ENCODE data around the gene OR9Q2. TPM values are rescaled to one million over a fixed set of nuclear protein-coding genes. Genes with fewer than 3 reads are reported as not detected.

OR9Q2 gene
- total and polyA plus RNA-seq, 2 of the 13 experiments (the other 11 are each of a cell fraction or from before 2014, with no cell fraction given): not detected

DNA sequence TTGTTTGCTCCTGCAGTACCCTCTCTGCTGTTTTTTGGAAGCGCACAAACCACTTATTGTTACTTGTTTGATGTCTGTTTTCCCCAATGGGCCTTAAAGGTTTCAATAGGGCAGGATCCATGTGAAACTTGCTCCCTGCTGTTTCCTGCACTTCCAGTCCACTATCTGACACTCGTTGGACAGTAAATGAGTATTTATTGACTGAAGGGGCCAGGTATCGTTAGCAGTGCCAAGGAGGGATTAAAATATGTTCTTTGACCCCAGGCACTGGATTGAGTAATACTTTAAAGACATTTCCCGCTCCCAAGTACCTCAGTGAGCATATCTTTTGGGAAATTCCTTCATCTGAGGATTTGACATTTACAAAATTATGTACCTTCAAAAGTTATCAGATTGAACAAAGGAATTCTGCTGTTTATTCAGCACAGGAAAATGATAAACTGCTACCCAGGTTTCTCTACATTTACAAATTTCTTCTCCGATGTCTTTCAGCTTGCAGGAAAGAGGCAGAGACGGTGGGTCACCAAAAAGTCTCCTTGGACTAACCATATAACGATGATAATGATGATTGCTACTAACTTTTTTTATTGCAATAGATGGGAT is 23.3 kb upstream of the OR9Q2 start (continued):
- TF ChIP-seq MIER2 (CRISPR knock-in tag; IDR thresholded peaks at IDR 0.05): peak; percentile 81
- peak; percentile 91 for TF ChIP-seq HDAC2 (CRISPR knock-in tag; IDR thresholded peaks at IDR 0.05)
- TF ChIP-seq ZNF788 (CRISPR knock-in tag; IDR thresholded peaks at IDR 0.05; ENCODE audit: borderline replicate concordance): peak; percentile 60; the same call in 1 of the 2 replicates
- TF ChIP-seq HIVEP1 (CRISPR knock-in tag; IDR thresholded peaks at IDR 0.05): no peak
- TF ChIP-seq MLLT10 (CRISPR knock-in tag; IDR thresholded peaks at IDR 0.05): no peak
- TF ChIP-seq ZNF510 (CRISPR knock-in tag; IDR thresholded peaks at IDR 0.05; ENCODE audit: low read depth): no peak
- TF ChIP-seq PTBP1 (IDR thresholded peaks at IDR 0.05; ENCODE audit: low read depth, low read length, poor library complexity, severe bottlenecking): no peak
- TF ChIP-seq, protein P1, sequence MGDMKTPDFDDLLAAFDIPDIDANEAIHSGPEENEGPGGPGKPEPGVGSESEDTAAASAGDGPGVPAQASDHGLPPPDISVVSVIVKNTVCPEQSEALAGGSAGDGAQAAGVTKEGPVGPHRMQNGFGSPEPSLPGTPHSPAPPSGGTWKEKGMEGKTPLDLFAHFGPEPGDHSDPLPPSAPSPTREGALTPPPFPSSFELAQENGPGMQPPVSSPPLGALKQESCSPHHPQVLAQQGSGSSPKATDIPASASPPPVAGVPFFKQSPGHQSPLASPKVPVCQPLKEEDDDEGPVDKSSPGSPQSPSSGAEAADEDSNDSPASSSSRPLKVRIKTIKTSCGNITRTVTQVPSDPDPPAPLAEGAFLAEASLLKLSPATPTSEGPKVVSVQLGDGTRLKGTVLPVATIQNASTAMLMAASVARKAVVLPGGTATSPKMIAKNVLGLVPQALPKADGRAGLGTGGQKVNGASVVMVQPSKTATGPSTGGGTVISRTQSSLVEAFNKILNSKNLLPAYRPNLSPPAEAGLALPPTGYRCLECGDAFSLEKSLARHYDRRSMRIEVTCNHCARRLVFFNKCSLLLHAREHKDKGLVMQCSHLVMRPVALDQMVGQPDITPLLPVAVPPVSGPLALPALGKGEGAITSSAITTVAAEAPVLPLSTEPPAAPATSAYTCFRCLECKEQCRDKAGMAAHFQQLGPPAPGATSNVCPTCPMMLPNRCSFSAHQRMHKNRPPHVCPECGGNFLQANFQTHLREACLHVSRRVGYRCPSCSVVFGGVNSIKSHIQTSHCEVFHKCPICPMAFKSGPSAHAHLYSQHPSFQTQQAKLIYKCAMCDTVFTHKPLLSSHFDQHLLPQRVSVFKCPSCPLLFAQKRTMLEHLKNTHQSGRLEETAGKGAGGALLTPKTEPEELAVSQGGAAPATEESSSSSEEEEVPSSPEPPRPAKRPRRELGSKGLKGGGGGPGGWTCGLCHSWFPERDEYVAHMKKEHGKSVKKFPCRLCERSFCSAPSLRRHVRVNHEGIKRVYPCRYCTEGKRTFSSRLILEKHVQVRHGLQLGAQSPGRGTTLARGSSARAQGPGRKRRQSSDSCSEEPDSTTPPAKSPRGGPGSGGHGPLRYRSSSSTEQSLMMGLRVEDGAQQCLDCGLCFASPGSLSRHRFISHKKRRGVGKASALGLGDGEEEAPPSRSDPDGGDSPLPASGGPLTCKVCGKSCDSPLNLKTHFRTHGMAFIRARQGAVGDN (CRISPR knock-in tag; IDR thresholded peaks at IDR 0.05): no peak
- TF ChIP-seq, protein P2, sequence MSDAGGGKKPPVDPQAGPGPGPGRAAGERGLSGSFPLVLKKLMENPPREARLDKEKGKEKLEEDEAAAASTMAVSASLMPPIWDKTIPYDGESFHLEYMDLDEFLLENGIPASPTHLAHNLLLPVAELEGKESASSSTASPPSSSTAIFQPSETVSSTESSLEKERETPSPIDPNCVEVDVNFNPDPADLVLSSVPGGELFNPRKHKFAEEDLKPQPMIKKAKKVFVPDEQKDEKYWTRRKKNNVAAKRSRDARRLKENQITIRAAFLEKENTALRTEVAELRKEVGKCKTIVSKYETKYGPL (CRISPR knock-in tag; IDR thresholded peaks at IDR 0.05): no peak
- TF ChIP-seq RFXAP (CRISPR knock-in tag; IDR thresholded peaks at IDR 0.05; ENCODE audit: borderline replicate concordance): 0 out of 2 replicates have a peak, but pooled peaks have one; percentile 41
- no peak for TF ChIP-seq ZNF605 (CRISPR knock-in tag; IDR thresholded peaks at IDR 0.05)
- TF ChIP-seq, protein P3, sequence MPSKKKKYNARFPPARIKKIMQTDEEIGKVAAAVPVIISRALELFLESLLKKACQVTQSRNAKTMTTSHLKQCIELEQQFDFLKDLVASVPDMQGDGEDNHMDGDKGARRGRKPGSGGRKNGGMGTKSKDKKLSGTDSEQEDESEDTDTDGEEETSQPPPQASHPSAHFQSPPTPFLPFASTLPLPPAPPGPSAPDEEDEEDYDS (CRISPR knock-in tag; IDR thresholded peaks at IDR 0.05): peak; percentile 43
- TF ChIP-seq, protein P4, sequence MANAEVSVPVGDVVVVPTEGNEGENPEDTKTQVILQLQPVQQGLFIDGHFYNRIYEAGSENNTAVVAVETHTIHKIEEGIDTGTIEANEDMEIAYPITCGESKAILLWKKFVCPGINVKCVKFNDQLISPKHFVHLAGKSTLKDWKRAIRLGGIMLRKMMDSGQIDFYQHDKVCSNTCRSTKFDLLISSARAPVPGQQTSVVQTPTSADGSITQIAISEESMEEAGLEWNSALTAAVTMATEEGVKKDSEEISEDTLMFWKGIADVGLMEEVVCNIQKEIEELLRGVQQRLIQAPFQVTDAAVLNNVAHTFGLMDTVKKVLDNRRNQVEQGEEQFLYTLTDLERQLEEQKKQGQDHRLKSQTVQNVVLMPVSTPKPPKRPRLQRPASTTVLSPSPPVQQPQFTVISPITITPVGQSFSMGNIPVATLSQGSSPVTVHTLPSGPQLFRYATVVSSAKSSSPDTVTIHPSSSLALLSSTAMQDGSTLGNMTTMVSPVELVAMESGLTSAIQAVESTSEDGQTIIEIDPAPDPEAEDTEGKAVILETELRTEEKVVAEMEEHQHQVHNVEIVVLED (CRISPR knock-in tag; IDR thresholded peaks at IDR 0.05; ENCODE audit: borderline replicate concordance): no peak
- TF ChIP-seq ZNF333 (CRISPR knock-in tag; IDR thresholded peaks at IDR 0.05; ENCODE audit: borderline replicate concordance): no peak
- TF ChIP-seq, protein P5, sequence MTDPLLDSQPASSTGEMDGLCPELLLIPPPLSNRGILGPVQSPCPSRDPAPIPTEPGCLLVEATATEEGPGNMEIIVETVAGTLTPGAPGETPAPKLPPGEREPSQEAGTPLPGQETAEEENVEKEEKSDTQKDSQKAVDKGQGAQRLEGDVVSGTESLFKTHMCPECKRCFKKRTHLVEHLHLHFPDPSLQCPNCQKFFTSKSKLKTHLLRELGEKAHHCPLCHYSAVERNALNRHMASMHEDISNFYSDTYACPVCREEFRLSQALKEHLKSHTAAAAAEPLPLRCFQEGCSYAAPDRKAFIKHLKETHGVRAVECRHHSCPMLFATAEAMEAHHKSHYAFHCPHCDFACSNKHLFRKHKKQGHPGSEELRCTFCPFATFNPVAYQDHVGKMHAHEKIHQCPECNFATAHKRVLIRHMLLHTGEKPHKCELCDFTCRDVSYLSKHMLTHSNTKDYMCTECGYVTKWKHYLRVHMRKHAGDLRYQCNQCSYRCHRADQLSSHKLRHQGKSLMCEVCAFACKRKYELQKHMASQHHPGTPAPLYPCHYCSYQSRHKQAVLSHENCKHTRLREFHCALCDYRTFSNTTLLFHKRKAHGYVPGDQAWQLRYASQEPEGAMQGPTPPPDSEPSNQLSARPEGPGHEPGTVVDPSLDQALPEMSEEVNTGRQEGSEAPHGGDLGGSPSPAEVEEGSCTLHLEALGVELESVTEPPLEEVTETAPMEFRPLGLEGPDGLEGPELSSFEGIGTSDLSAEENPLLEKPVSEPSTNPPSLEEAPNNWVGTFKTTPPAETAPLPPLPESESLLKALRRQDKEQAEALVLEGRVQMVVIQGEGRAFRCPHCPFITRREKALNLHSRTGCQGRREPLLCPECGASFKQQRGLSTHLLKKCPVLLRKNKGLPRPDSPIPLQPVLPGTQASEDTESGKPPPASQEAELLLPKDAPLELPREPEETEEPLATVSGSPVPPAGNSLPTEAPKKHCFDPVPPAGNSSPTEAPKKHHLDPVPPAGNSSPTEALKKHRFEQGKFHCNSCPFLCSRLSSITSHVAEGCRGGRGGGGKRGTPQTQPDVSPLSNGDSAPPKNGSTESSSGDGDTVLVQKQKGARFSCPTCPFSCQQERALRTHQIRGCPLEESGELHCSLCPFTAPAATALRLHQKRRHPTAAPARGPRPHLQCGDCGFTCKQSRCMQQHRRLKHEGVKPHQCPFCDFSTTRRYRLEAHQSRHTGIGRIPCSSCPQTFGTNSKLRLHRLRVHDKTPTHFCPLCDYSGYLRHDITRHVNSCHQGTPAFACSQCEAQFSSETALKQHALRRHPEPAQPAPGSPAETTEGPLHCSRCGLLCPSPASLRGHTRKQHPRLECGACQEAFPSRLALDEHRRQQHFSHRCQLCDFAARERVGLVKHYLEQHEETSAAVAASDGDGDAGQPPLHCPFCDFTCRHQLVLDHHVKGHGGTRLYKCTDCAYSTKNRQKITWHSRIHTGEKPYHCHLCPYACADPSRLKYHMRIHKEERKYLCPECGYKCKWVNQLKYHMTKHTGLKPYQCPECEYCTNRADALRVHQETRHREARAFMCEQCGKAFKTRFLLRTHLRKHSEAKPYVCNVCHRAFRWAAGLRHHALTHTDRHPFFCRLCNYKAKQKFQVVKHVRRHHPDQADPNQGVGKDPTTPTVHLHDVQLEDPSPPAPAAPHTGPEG (CRISPR knock-in tag; IDR thresholded peaks at IDR 0.05): no peak
- TF ChIP-seq DR1 (CRISPR knock-in tag; IDR thresholded peaks at IDR 0.05): no peak
- TF ChIP-seq FOXO1 (CRISPR knock-in tag; IDR thresholded peaks at IDR 0.05): peak; percentile 91

All from HepG2 (cell line).